Cardiac muscle cell (in vitro differentiated cells and primary cell): Measurements from ENCODE around the gene TRPV4. TPM values are rescaled to one million over a fixed set of nuclear protein-coding genes. Genes with fewer than 3 reads are reported as not detected.
A peak's percentile ranks its signal among the peaks of the same experiment; 100 is the strongest.
"Not testable (repeated sequence)": the region's sequence is repeated elsewhere in the genome, so short reads cannot be mapped to it uniquely, and the experiment has no call there.

ENCODE experiments used
- DNase-seq, 2 donors: peaks; one replicate each; pipeline versions ENCODE4 v3.0.0 to v3.0.0-alpha.2; 2010 to 2017; ENCODE audit warnings: low read depth in 1 of 2, low spot score in 1 of 2
- H3K27ac ChIP-seq: fragments of 200-600 bp; sonication (generic); 2 replicates; pipeline ENCODE4 v1.5.1; 2016
- H3K27me3 ChIP-seq: fragments of 200-600 bp; sonication (generic); 2 replicates; pipeline ENCODE4 v1.6.0; 2016; ENCODE audit warnings: control low read depth
- H3K36me3 ChIP-seq: fragments of 200-600 bp; sonication (generic); 2 replicates; pipeline ENCODE4 v1.5.1; 2016; ENCODE audit warnings: control low read depth
- H3K4me1 ChIP-seq: fragments of 200-600 bp; sonication (generic); 2 replicates; pipeline ENCODE4 v1.8.1; 2017; ENCODE audit warnings: low read depth, mild to moderate bottlenecking, mixed run types
- H3K4me3 ChIP-seq: fragments of 200-600 bp; sonication (generic); 2 replicates; pipeline ENCODE4 v1.5.1; 2016; ENCODE audit warnings: mild to moderate bottlenecking
- H3K9me3 ChIP-seq: fragments of 200-600 bp; sonication (generic); 2 replicates; pipeline ENCODE4 v1.5.1; 2017; ENCODE audit warnings: low read depth, mild to moderate bottlenecking, control low read depth
- CTCF ChIP-seq: IDR thresholded peaks from 2 replicates; pipeline ENCODE4 v1.5.1; 2012; ENCODE audit warnings: low read depth, mild to moderate bottlenecking, low read length
- polyA plus RNA-seq: library from polyadenylated mRNA; unstranded; fragments of >200 nt; fragmentation: Nextera tagmentation; extraction: Ambion mirVana; gene quantifications from 2 replicates; pipeline ENCODE4 v1.2.1, GENCODE V29; 2016
- total RNA-seq: library from RNA; depleted of rRNA; stranded (reverse); fragments of >200 nt; gene quantifications from 2 replicates; pipeline ENCODE4 v1.2.3, GENCODE V29; 2016

TRPV4 gene
- total and polyA plus RNA-seq, 2 experiments from 2014 or later: 2.4 to 4.1 TPM

DNA sequence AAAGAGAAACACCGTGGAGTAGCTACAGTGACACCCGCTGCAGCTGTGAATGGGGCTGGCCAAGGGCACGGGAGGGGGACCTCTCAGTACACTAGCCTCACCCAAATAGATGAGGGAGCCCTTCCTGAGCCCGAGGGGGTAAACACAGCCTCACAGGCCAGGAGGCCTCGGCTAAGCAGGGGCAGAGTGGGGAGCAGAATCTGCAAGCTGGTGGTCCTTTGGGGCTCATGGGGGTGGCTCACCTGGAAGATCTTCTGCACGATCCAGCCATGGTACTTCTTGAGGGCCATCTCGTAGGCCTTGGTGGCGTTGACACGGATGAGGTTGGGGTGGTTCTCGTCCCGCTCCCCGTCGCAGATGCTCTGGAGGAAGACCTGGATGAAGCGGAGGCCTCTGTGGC lies 22.2 kb upstream of the TRPV4 start:
- DNase-seq: no peak
- Histone ChIP-seq H3K4me1 (no peaks in the 10 kb centered on the region), H3K4me3 (no peak overlapping the region), H3K27me3 (no peaks in the 10 kb centered on the region), H3K9me3 (no peaks in the 10 kb centered on the region), H3K36me3 (peaks cover 4% of the 10 kb centered on the region), H3K27ac (no peak overlapping the region)
- TF ChIP-seq CTCF: no peak

- H3K27ac ChIP-seq, H3K27me3 ChIP-seq: not testable (repeated sequence)
Observed at GRCh38 chr12:109850518-109850917, 17.3 kb upstream of the TRPV4 start.

DNA sequence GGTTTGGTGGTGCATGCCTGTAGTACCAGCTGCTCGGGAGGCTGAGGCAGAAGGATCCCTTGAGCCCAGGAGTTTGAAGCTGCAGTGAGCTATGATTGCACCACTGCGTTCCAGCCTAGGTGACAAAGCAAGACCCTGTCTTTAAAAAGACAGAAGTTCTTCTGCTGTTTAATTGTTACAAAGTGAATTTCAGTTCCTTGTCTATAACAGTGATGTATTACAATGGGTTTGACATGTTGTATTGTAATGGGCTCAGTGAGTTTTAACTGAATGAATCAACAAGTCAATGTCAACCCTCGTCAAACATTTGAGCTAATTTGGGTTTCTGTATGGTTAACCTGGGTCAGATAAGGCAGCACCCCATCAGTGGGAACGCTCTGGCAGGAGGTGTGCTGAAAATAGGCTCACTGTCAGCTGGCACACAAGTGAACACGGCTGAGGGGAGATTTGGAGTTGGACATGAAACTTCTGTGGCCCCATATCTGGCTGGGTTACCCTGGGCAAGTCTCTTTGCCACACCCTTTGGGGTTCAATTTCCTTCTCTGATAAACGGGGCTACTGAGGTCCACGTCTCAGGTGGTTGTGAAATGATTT lies 14.0 kb upstream of the TRPV4 start:
- no peaks in the 10 kb centered on the region for H3K4me1 ChIP-seq
- H3K36me3 ChIP-seq: no peaks in the 10 kb centered on the region
- no peaks in the 10 kb centered on the region for H3K27me3 ChIP-seq
- peak overlapping the region; percentile 43 for H3K27ac ChIP-seq
- DNase-seq: no peak
- no peak for TF ChIP-seq CTCF
- H3K9me3 ChIP-seq: no peaks in the 10 kb centered on the region
- H3K4me3 ChIP-seq: no peak overlapping the region

More at GRCh38 chr12:109850518-109850917, 17.3 kb upstream of the TRPV4 start:
- not testable (repeated sequence) for H3K4me3 ChIP-seq, H3K36me3 ChIP-seq, DNase-seq, H3K9me3 ChIP-seq, H3K4me1 ChIP-seq

DNA sequence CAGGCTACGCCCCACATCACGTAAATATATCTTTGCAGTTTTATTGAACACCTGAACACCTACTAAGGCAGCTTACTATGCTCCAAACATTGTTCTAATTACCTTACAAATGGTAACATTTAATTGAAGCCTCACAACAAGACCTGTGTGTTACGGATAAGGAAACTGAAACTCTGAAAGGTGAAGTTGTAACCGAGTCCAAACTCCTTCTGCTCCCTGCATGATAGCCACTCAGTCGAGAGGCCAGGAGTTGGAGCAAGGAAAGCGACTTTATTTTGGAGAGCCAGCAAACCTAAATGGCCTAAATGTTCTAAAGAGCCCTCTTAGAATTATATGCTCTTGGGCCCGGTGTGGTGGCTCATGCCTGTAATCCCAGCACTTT lies 12.6 kb upstream of the TRPV4 start:
- Histone ChIP-seq H3K27me3 (no peaks in the 10 kb centered on the region), H3K9me3 (no peaks in the 10 kb centered on the region), H3K4me3 (no peak overlapping the region), H3K27ac (no peak overlapping the region), H3K4me1 (no peaks in the 10 kb centered on the region), H3K36me3 (no peaks in the 10 kb centered on the region)
- no peak for TF ChIP-seq CTCF
- DNase-seq: no peak

- no peak overlapping the region for H3K27ac ChIP-seq
- H3K36me3 ChIP-seq: no peaks in the 10 kb centered on the region
- no peaks in the 10 kb centered on the region for H3K27me3 ChIP-seq
- TF ChIP-seq CTCF: peak; percentile 99
- H3K4me3 ChIP-seq: no peak overlapping the region
- no peaks in the 10 kb centered on the region for H3K4me1 ChIP-seq
- no peaks in the 10 kb centered on the region for H3K9me3 ChIP-seq
- DNase-seq: peak; percentile 85 to 93
Observed at GRCh38 chr12:109844983-109845823, 12.0 kb upstream of the TRPV4 start.

DNA sequence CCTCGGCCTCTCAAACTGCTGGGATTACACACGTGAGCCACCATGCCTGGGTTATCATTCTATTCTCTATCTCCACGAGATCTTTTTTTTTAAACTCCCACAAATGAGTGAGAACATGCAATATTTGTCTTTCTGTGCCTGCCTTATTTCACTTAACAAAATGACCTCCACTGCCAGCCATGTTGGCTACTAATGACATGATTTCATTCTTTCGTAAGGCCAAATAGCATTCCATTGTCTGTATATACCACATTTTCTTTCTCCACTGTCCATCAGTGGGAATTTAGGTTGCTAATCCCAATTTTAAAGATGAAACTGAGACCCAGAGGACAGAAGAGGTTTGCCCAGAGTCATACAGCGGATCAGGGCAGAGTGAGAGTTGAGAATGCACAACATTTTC lies 10.9 kb upstream of the TRPV4 start:
- H3K27ac ChIP-seq: no peak overlapping the region
- no peaks in the 10 kb centered on the region for H3K27me3 ChIP-seq
- no peak for TF ChIP-seq CTCF
- no peaks in the 10 kb centered on the region for H3K9me3 ChIP-seq
- H3K36me3 ChIP-seq: no peaks in the 10 kb centered on the region
- no peak for DNase-seq
- no peaks in the 10 kb centered on the region for H3K4me1 ChIP-seq
- no peak overlapping the region for H3K4me3 ChIP-seq
